ENCODE data around the gene PSMB1. TPM values are rescaled to one million over a fixed set of nuclear protein-coding genes. Genes with fewer than 3 reads are reported as not detected.

PSMB1 gene
- total and polyA plus RNA-seq, 2 donors (not counting 3 experiments of a cell fraction or from before 2014, with no cell fraction given): 198 to 560 TPM

GRCh38 chr6:170536671-170537070 is 16.4 kb downstream of the PSMB1 start:
- DNase-seq (ENCODE audit: low read depth, low spot score): no peak
- H3K4me2 ChIP-seq (ENCODE audit: insufficient read depth, low read length): no peak overlapping the region
- no peak for FAIRE-seq
- intact Hi-C loops (cut with micrococcal nuclease): no loop called here
- no peak overlapping the region for H2AFZ ChIP-seq (ENCODE audit: low read depth, low read length)
- no peaks in the 10 kb centered on the region for H3K27me3 ChIP-seq (ENCODE audit: control insufficient read depth in 2 of 2, insufficient read depth in 2 of 2, low read length in 2 of 2)
- no peak overlapping the region for H3K4me3 ChIP-seq (replicated peaks in 1 of 3; ENCODE audit: insufficient read depth in 1 of 3, low read depth in 1 of 3, low read length in 3 of 3)
- dilution Hi-C loops (cut with MboI; ENCODE audit: extremely low pct_ligation_motif_present, low sequenced_read_pairs): no loop called here
- H3K79me2 ChIP-seq (ENCODE audit: control insufficient read depth, insufficient read depth, low read length): peaks cover 11% of the 10 kb centered on the region
- no peak overlapping the region for H3K9ac ChIP-seq (replicated peaks; ENCODE audit: extremely low read depth, insufficient read depth, low read length)
- POLR2A ChIA-PET: no interaction called here
- H4K20me1 ChIP-seq (replicated peaks; ENCODE audit: control insufficient read depth, extremely low read depth, insufficient read depth, low read length): no peaks in the 10 kb centered on the region
- no TSS peak for BruUV-seq (replicated peaks)
- no peaks in the 10 kb centered on the region for H3K9me3 ChIP-seq (replicated peaks; ENCODE audit: control insufficient read depth, insufficient read depth, low read length)
- H3K36me3 ChIP-seq (ENCODE audit: control insufficient read depth in 2 of 2, extremely low read depth in 1 of 2, insufficient read depth in 2 of 2, low read length in 2 of 2): peaks cover 38 to 39% of the 10 kb centered on the region in 2 experiments
- no peaks in the 10 kb centered on the region for H3K9me1 ChIP-seq (replicated peaks; ENCODE audit: control insufficient read depth, extremely low read depth, insufficient read depth, low read length)
- no peak for TF ChIP-seq CTCF (IDR thresholded peaks at IDR 0.05; ENCODE audit: extremely low read depth in 1 of 2, insufficient read depth in 1 of 2, low read depth in 1 of 2, low read length in 2 of 2)
- TF ChIP-seq POLR2A (IDR thresholded peaks at IDR 0.05; ENCODE audit: low read depth, low read length): no peak
- TF ChIP-seq FOS (IDR thresholded peaks at IDR 0.05; ENCODE audit: borderline replicate concordance, insufficient read depth, low read length): no peak
- no peak for TF ChIP-seq JUN (IDR thresholded peaks at IDR 0.05; ENCODE audit: borderline replicate concordance, insufficient read depth, insufficient read length, low read depth)
- TF ChIP-seq EZH2 (IDR thresholded peaks at IDR 0.05; ENCODE audit: borderline replicate concordance, low read depth, low read length, severe bottlenecking): no peak
- no peak for TF ChIP-seq GATA2 (IDR thresholded peaks at IDR 0.05; ENCODE audit: insufficient read depth, insufficient read length, low read depth, low read length)
- no peak for TF ChIP-seq POLR2AphosphoS5 (IDR thresholded peaks at IDR 0.05; ENCODE audit: insufficient read depth, low read depth, low read length)
- no peak for TF ChIP-seq MAX (IDR thresholded peaks at IDR 0.05; ENCODE audit: insufficient read depth, insufficient read length)
- TF ChIP-seq MYC (IDR thresholded peaks at IDR 0.05; ENCODE audit: low read depth, low read length): no peak
- H3K27ac ChIP-seq (ENCODE audit: insufficient read depth, low read depth, low read length): no peak overlapping the region
- no peaks in the 10 kb centered on the region for H3K4me1 ChIP-seq (ENCODE audit: control insufficient read depth, extremely low read depth, insufficient read depth, low read length)
- CTCF ChIA-PET: no interaction called here
